ENCODE measurements around the gene SLC7A11. TPM values are rescaled to one million over a fixed set of nuclear protein-coding genes. Genes with fewer than 3 reads are reported as not detected.
"Not testable (repeated sequence)": the region's sequence is repeated elsewhere in the genome, so short reads cannot be mapped to it uniquely, and the experiment has no call there.

The SLC7A11 gene
- total RNA-seq, 2 experiments from 2014 or later = 5.2 to 5.3 TPM

- no peak overlapping the region for H3K4me3 Mint-ChIP-seq
Measured at GRCh38 chr4:138256608-138257007, 14.5 kb upstream of the SLC7A11 start.

GRCh38 chr4:138255917-138256597 lies 13.9 kb upstream of the SLC7A11 start:
- DNase-seq = no peak
- Mint-ChIP-seq H3K4me1 (peaks cover 2% of the 10 kb centered on the region), H3K27ac (no peak overlapping the region), H3K4me3 (no peak overlapping the region), H3K27me3 (peaks cover 2% of the 10 kb centered on the region), H3K9me3 (no peaks in the 10 kb centered on the region), H3K36me3 (no peaks in the 10 kb centered on the region)

More at GRCh38 chr4:138256608-138257007, 14.5 kb upstream of the SLC7A11 start:
- peaks cover 2% of the 10 kb centered on the region for H3K4me1 Mint-ChIP-seq
- DNase-seq = no peak
- no peak overlapping the region for H3K27ac Mint-ChIP-seq
- no peaks in the 10 kb centered on the region for H3K36me3 Mint-ChIP-seq
- no peaks in the 10 kb centered on the region for H3K9me3 Mint-ChIP-seq
- H3K27me3 Mint-ChIP-seq = peaks cover 3% of the 10 kb centered on the region

GRCh38 chr4:138252551-138252950 lies 10.4 kb upstream of the SLC7A11 start:
- no peaks in the 10 kb centered on the region for H3K4me1 Mint-ChIP-seq
- no peak for DNase-seq
- no peaks in the 10 kb centered on the region for H3K36me3 Mint-ChIP-seq
- H3K27me3 Mint-ChIP-seq = peaks cover 3% of the 10 kb centered on the region
- no peak overlapping the region for H3K27ac Mint-ChIP-seq
- no peaks in the 10 kb centered on the region for H3K9me3 Mint-ChIP-seq
- no peak overlapping the region for H3K4me3 Mint-ChIP-seq

GRCh38 chr4:138251938-138252337 lies 9.8 kb upstream of the SLC7A11 start:
- Mint-ChIP-seq H3K36me3 (no peaks in the 10 kb centered on the region), H3K4me3 (no peak overlapping the region), H3K27me3 (peaks cover 3% of the 10 kb centered on the region), H3K27ac (no peak overlapping the region), H3K4me1 (no peaks in the 10 kb centered on the region), H3K9me3 (no peaks in the 10 kb centered on the region)
- DNase-seq = no peak

- no peaks in the 10 kb centered on the region for H3K36me3 Mint-ChIP-seq
- H3K9me3 Mint-ChIP-seq = no peaks in the 10 kb centered on the region
- H3K4me1 Mint-ChIP-seq = no peaks in the 10 kb centered on the region
- DNase-seq = no peak
- H3K27me3 Mint-ChIP-seq = peaks cover 3% of the 10 kb centered on the region
- no peak overlapping the region for H3K27ac Mint-ChIP-seq
- H3K4me3 Mint-ChIP-seq = no peak overlapping the region
Measured at GRCh38 chr4:138249132-138249531, 7.0 kb upstream of the SLC7A11 start.

- Mint-ChIP-seq H3K9me3 (no peaks in the 10 kb centered on the region), H3K4me1 (peaks cover 2% of the 10 kb centered on the region), H3K27me3 (peaks cover 3% of the 10 kb centered on the region), H3K27ac (no peak overlapping the region), H3K36me3 (no peaks in the 10 kb centered on the region), H3K4me3 (no peak overlapping the region)
- DNase-seq = no peak
Measured at GRCh38 chr4:138248058-138248457, 5.9 kb upstream of the SLC7A11 start.

GRCh38 chr4:138247643-138248042 lies 5.5 kb upstream of the SLC7A11 start:
- H3K9me3 Mint-ChIP-seq = no peaks in the 10 kb centered on the region
- H3K36me3 Mint-ChIP-seq = no peaks in the 10 kb centered on the region
- DNase-seq = no peak
- no peak overlapping the region for H3K4me3 Mint-ChIP-seq
- no peak overlapping the region for H3K27ac Mint-ChIP-seq
- H3K27me3 Mint-ChIP-seq = peaks cover 3% of the 10 kb centered on the region
- H3K4me1 Mint-ChIP-seq = peaks cover 3% of the 10 kb centered on the region

GRCh38 chr4:138243369-138243768 lies 1.2 kb upstream of the SLC7A11 start:
- DNase-seq = no peak
- H3K9me3 Mint-ChIP-seq = no peaks in the 10 kb centered on the region
- H3K4me3 Mint-ChIP-seq = no peak overlapping the region
- peaks cover 15% of the 10 kb centered on the region for H3K4me1 Mint-ChIP-seq
- H3K27ac Mint-ChIP-seq = no peak overlapping the region
- H3K36me3 Mint-ChIP-seq = peaks cover 7% of the 10 kb centered on the region
- H3K27me3 Mint-ChIP-seq = peaks cover 6% of the 10 kb centered on the region

- no peak for DNase-seq
- Mint-ChIP-seq H3K27me3 (peaks cover 6% of the 10 kb centered on the region), H3K9me3 (no peaks in the 10 kb centered on the region), H3K27ac (peak overlapping the region; percentile 89), H3K4me1 (peaks cover 15% of the 10 kb centered on the region), H3K4me3 (no peak overlapping the region), H3K36me3 (peaks cover 7% of the 10 kb centered on the region)
Measured at GRCh38 chr4:138242834-138243156, 646 bp upstream of the SLC7A11 start.

- H3K27ac Mint-ChIP-seq = peak overlapping the region; percentile 89
- H3K4me3 Mint-ChIP-seq = peak overlapping the region; percentile 82
- peaks cover 7% of the 10 kb centered on the region for H3K36me3 Mint-ChIP-seq
- H3K9me3 Mint-ChIP-seq = no peaks in the 10 kb centered on the region
- H3K4me1 Mint-ChIP-seq = peaks cover 15% of the 10 kb centered on the region
- peaks cover 6% of the 10 kb centered on the region for H3K27me3 Mint-ChIP-seq
- DNase-seq = peak; percentile 6
Measured at GRCh38 chr4:138241281-138242075, 671 bp downstream of the SLC7A11 start.

- Mint-ChIP-seq H3K27me3 (peaks cover 6% of the 10 kb centered on the region), H3K9me3 (no peaks in the 10 kb centered on the region), H3K27ac (no peak overlapping the region), H3K4me3 (no peak overlapping the region), H3K4me1 (peaks cover 24% of the 10 kb centered on the region), H3K36me3 (peaks cover 7% of the 10 kb centered on the region)
- no peak for DNase-seq
Measured at GRCh38 chr4:138239491-138239890, 2.7 kb downstream of the SLC7A11 start.

- Mint-ChIP-seq H3K4me1 (peaks cover 24% of the 10 kb centered on the region), H3K27ac (no peak overlapping the region), H3K4me3 (no peak overlapping the region), H3K27me3 (peaks cover 6% of the 10 kb centered on the region), H3K9me3 (no peaks in the 10 kb centered on the region), H3K36me3 (peaks cover 7% of the 10 kb centered on the region)
- no peak for DNase-seq
Measured at GRCh38 chr4:138238521-138239292, 3.4 kb downstream of the SLC7A11 start.

GRCh38 chr4:138237132-138237531 lies 5.0 kb downstream of the SLC7A11 start:
- not testable (repeated sequence) for H3K4me3 Mint-ChIP-seq, DNase-seq, H3K9me3 Mint-ChIP-seq, H3K27ac Mint-ChIP-seq, H3K27me3 Mint-ChIP-seq, H3K36me3 Mint-ChIP-seq
- peaks cover 21% of the 10 kb centered on the region for H3K4me1 Mint-ChIP-seq

GRCh38 chr4:138236037-138236436 lies 6.1 kb downstream of the SLC7A11 start:
- no peaks in the 10 kb centered on the region for H3K27me3 Mint-ChIP-seq
- DNase-seq = no peak
- H3K36me3 Mint-ChIP-seq = peaks cover 6% of the 10 kb centered on the region
- H3K9me3 Mint-ChIP-seq = no peaks in the 10 kb centered on the region
- peaks cover 13% of the 10 kb centered on the region for H3K4me1 Mint-ChIP-seq
- H3K27ac Mint-ChIP-seq = no peak overlapping the region
- H3K4me3 Mint-ChIP-seq = no peak overlapping the region

- no peak for DNase-seq
- Mint-ChIP-seq H3K4me1 (peaks cover 11% of the 10 kb centered on the region), H3K4me3 (no peak overlapping the region), H3K9me3 (no peaks in the 10 kb centered on the region), H3K36me3 (peaks cover 4% of the 10 kb centered on the region), H3K27me3 (no peaks in the 10 kb centered on the region), H3K27ac (no peak overlapping the region)
Measured at GRCh38 chr4:138235419-138235952, 6.7 kb downstream of the SLC7A11 start.

Data from activated naive CD8-positive, alpha-beta T cell treated with anti-CD3 and anti-CD28 coated beads for 36 hours (primary cell).